WI38 (cell line): ENCODE measurements around the gene XPO4.
A peak's percentile ranks its signal among the peaks of the same experiment; 100 is the strongest.

Experiments
- H3K4me3 ChIP-seq: 2 replicates; pipeline ENCODE4 v1.5.1; 2011; ENCODE audit warnings: low read depth, mild to moderate bottlenecking, control low read depth, low read length
- TF ChIP-seq, protein P1 (sequence below): IDR thresholded peaks from 2 replicates; pipeline ENCODE4 v1.5.1; 2012; ENCODE audit warnings: low read depth, mild to moderate bottlenecking, control low read depth, low read length

The XPO4 gene

DNA sequence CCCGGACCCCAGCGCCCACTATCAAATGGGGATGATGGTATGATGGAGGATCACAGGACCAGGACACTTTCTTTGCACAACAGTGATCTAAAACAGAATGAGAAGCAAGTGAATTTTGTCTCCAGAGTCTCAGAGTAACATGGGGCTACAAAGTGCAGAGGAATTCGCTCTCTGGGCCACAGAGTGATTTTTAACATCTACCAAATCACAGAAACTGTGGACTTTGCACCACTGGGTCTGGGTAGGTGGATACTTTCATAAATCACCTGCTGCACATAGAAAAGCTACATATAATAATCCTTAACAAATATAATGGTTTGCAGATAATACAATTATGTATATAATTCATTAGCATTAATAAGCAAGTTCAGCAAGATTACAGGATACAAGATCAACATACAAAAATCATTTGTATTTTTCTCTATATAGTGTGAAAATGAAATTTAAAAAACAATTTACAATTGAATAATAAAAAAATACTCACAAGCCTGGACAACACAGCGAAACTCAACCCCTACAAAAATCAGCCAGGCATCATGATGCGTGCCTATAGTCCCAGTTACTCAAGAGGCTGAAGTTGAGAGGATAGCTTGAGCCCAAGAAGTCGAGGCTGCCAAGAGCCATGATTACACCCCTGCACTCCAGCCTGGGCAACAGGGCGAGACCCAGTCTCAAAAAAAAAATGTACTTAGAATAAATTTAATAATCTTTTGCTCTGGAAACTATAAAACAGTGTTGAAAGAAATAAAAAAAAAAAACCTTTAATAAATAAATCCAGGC is 68.5 kb downstream of the XPO4 start:
- no peak overlapping the region for H3K4me3 ChIP-seq
- TF ChIP-seq, protein P1, sequence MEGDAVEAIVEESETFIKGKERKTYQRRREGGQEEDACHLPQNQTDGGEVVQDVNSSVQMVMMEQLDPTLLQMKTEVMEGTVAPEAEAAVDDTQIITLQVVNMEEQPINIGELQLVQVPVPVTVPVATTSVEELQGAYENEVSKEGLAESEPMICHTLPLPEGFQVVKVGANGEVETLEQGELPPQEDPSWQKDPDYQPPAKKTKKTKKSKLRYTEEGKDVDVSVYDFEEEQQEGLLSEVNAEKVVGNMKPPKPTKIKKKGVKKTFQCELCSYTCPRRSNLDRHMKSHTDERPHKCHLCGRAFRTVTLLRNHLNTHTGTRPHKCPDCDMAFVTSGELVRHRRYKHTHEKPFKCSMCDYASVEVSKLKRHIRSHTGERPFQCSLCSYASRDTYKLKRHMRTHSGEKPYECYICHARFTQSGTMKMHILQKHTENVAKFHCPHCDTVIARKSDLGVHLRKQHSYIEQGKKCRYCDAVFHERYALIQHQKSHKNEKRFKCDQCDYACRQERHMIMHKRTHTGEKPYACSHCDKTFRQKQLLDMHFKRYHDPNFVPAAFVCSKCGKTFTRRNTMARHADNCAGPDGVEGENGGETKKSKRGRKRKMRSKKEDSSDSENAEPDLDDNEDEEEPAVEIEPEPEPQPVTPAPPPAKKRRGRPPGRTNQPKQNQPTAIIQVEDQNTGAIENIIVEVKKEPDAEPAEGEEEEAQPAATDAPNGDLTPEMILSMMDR: no peak

DNA sequence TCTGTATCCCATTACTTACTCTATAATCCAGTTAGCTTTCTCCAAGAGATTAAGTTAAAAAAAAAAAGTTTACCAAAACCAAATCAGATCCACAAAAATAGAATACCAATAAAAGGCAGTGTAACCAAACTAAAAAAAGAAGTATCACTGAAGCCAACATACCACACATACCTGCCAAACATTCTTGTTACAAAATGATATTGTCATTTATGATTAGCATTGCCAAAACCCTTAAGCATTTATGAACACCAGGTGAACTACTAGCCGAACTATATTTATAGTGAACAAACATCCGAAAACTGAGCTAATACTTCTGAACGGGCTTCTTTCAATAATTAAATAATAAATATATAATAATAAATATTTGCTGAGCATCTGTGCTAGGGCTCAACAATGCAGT is 69.7 kb downstream of the XPO4 start:
- TF ChIP-seq, protein P1: no peak
- H3K4me3 ChIP-seq: no peak overlapping the region

DNA sequence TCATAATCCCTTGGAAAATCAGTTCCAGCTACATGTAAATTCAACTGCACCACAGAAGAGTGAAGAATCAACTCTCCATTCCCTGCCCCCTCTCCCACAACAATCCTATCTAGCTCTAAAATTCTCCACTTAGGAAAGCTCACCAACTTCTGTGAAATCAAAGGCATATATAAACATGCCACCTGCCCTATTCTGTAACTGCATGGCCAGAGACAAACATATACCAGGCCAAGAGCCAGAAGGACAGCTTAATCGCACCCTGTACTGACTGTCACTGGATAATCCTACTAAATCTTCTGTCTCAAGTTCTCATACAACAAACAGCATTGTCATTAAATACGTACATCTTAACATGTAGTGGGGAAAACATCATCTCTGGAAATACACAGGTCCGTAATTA is 70.6 kb downstream of the XPO4 start:
- TF ChIP-seq, protein P1: no peak
- no peak overlapping the region for H3K4me3 ChIP-seq

DNA sequence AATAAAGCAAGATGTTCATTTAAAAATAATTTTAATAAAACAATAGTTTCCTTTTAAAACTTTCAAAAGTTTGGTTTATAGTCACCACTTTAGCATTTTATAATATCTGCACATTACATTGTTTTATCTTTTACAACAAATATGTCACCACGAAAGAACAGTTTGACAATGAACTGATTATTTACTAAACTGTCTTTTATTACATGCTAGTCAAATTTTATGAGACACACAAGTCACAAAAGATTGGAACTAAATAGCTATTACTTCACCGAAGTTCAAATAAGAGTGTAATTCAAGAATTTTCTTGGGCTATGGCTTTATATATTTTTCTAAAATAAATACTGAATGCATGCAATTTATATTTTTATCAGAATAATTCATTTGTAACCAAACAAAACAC is 71.3 kb downstream of the XPO4 start:
- no peak overlapping the region for H3K4me3 ChIP-seq
- TF ChIP-seq, protein P1: no peak

GRCh38 chr13:20828539-20829364 is 73.8 kb downstream of the XPO4 start:
- TF ChIP-seq, protein P1: peak; percentile 77
- H3K4me3 ChIP-seq: peak overlapping the region; percentile 28; the same call in 1 of the 2 replicates

DNA sequence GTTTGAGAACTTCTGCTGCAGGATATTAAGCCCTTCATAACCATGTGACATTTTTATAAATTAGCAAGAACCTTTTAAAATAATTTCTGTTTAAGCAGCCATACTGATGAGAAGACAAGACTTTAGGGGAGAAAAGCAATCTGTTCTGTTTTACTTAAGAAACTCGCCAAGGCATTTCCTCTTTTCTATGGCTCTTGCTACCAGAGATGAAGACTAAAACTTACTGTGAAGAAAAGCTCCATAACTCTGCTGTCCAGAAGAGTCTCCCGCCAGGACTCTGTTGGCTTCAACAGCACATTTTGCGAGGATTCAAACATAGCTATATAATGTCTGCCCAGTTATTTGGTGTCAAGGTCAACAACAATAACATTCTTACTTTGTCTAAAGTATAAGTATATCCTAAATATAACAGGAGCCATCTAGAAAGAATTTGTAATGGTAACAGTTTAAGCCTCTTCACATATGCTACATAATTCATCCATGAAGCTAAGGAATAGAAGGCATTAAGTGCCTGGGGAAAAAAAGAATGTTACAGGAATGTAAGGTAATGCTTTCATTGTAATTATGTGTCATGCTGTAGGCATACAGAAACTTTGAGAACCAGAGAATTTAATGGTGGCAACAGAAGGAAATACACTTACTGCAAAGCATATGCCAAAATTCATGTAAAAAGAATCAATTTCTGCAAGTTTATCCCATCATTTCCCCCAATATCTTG is 75.5 kb downstream of the XPO4 start:
- TF ChIP-seq, protein P1: no peak
- no peak overlapping the region for H3K4me3 ChIP-seq
